GM19455 (cell line): ENCODE data around the gene CTBP2.
A peak's percentile ranks its signal among the peaks of the same experiment; 100 is the strongest.
"Not testable (repeated sequence)": the region's sequence is repeated elsewhere in the genome, so short reads cannot be mapped to it uniquely, and the experiment has no call there.

Experiments
- ATAC-seq: cut with Tn5 transposase; IDR thresholded peaks from one replicate; pipeline ENCODE4 v1.9.1; 2021; ENCODE audit not compliant: unreplicated experiment

The CTBP2 gene

GRCh38 chr10:125066764-125067450 is 93.5 kb downstream of the CTBP2 start:
- no peak for ATAC-seq

GRCh38 chr10:125064681-125065492 is 95.5 kb downstream of the CTBP2 start:
- ATAC-seq, result peak; percentile 91

- no peak for ATAC-seq
Observed at GRCh38 chr10:125063256-125063925, 97.0 kb downstream of the CTBP2 start.

GRCh38 chr10:125062914-125063230 is 97.5 kb downstream of the CTBP2 start:
- no peak for ATAC-seq

GRCh38 chr10:125062227-125062913 is 98.0 kb downstream of the CTBP2 start:
- ATAC-seq, result no peak

DNA sequence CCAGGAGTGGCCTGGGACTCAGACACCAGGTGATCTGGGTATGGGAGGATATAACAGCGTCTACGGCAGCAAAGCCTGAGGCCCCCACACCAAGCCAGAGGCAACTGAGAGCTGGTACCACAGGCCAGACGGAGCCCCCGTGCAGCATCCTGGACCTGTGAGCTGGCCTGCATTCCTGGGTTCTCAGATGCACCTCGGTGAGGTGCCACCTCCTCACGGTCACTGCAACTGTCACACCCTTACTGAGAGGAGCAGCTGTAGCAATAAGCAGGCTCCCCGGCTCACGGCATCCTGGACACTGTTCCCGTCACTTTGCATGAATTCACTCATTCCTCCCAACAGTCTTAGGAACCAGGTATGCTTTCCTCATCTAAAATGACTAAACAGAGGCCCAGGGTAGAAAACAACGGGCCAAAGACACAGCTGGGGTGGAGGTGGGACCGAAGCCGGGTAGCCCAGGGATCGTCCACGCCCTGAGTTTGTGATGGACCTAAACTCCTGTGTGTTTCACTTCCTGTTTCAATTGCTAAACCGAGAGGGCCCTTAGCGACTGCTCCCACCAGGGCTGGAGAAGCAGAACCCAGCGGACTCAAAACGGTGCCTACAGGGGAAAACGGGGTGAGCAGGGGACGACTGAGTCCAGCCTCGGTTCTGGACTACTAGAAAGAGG is 98.7 kb downstream of the CTBP2 start:
- ATAC-seq, result no peak

DNA sequence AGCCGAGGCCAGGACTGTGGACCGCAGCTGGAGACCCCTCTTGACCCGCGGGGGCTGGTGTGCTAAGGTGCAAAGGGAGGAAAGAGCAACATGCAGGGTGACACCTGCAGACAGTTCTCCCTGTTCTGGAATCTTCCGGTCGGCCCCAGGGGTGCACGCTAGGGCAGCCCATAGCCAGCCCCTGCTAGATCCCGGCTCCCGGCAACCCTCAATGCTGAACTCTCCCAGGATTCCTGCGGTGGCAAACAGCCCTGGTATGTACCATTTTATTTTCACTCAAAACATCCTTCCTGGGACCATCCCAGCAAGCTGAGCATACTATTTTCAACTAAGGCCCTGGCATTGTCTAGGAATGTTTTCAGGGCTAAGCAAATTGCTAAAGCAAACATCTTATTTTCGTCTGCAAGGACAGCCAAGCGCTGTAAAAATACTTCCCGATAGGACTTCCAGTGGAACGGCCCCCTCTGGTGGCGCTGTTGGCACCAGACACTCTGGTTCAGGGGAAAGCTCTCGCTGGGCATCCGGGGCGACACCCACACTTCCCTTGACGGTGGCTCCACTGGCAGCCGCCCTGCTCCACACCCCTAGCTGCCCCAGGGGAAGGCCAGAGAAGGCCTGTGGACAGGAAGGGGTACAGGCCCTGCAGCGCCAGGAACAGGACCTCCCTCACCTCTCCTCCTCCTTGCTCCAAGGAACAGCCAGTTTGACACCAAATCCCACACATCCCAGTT is 99.4 kb downstream of the CTBP2 start:
- ATAC-seq, result no peak

- ATAC-seq, result no peak
Observed at GRCh38 chr10:125060482-125060825, 99.9 kb downstream of the CTBP2 start.

- no peak for ATAC-seq
Observed at GRCh38 chr10:125060026-125060425, 100.3 kb downstream of the CTBP2 start.

DNA sequence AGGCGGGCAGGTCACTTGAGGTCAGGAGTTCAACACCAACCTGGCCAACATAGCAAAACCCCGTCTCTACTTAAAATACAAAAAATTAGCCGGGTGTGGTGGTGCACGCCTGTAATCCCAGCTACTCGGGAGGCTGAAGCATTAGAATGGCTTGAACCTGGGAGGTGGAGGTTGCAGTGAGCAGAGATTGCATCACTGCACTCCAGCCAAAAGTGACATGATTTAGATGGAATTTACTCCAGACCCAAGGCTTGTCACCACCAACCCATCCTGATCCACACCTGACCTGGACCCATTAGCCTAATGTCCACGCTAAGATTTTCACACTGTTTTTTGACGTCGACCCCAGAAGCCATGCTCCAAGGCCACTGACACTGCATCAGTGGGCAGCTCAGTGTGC is 101.0 kb downstream of the CTBP2 start:
- not testable (repeated sequence) for ATAC-seq

GRCh38 chr10:125057158-125058001 is 103.0 kb downstream of the CTBP2 start:
- no peak for ATAC-seq

GRCh38 chr10:125056161-125057132 is 103.9 kb downstream of the CTBP2 start:
- ATAC-seq, result no peak

DNA sequence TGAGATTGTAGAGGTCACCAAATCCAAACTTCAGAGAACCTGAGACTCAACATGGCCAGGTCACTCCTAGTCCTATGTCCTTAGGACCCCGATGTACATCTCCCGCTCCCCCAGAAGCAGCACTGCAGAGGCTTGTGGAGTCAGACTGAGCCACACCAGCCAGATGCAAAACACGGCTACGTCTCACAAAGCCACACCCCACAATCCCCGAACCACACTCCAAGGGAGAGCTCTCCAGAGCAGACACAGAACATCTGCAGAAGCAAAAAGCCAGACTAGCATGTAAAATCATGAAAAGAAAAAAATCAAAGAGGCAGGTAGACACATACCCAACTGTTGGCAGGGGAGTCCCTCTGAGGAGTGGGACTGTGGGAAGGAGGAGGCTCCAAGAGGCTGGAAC is 104.9 kb downstream of the CTBP2 start:
- no peak for ATAC-seq

- no peak for ATAC-seq
Observed at GRCh38 chr10:125054669-125055268, 105.6 kb downstream of the CTBP2 start.

- no peak for ATAC-seq
Observed at GRCh38 chr10:125054216-125054615, 106.1 kb downstream of the CTBP2 start.

DNA sequence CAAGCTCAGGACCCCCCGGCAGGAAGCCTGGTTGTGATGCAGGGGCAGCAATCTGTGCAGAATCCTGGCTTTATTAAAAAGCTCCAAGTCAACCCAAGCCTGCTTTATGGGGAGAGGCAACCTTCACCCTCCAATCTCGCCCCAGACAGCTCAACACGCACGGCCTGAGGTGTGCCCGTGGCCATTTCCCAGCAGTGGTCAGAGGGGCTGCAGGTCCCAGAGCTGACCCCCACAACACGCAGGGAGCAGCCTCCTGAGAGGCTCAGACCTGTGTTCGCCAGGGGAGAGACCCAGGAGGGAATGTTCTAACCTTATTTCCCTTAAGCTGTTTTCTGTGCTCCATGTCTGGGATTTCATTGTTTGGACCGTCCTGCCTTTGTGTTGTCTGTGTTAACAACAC is 108.2 kb downstream of the CTBP2 start:
- no peak for ATAC-seq

- no peak for ATAC-seq
Observed at GRCh38 chr10:125050383-125050782, 110.0 kb downstream of the CTBP2 start.
